ENCODE results near the gene TBC1D9B. TPM values are rescaled to one million over a fixed set of nuclear protein-coding genes. Genes with fewer than 3 reads are reported as not detected.

TBC1D9B gene
- total RNA-seq, 1 experiment from 2014 or later: 127 TPM

GRCh38 chr5:179918742-179919486 is 11.2 kb upstream of the TBC1D9B start:
- RAD21 ChIA-PET (ENCODE audit: low non-redundant PET in 1 of 2, low total read pairs in 2 of 2, uncharacterized antibody in 2 of 2, unreplicated experiment in 2 of 2): no interaction called here
- POLR2A ChIA-PET: no interaction called here
- Histone ChIP-seq H3K4me2 (ENCODE audit: low read length) (no peak overlapping the region), H3K27ac (ENCODE audit: low read depth, low read length) (no peak overlapping the region), H3K9me3 (ENCODE audit: control insufficient read depth in 1 of 2, insufficient read depth in 1 of 2, low read depth in 1 of 2, low read length in 2 of 2) (no peaks in the 10 kb centered on the region), H3K4me1 (ENCODE audit: control insufficient read depth in 1 of 2, insufficient read depth in 2 of 2, low read length in 2 of 2) (peaks cover 2 to 8% of the 10 kb centered on the region in 2 experiments; a peak in 3 of 4 replicates), H3K4me3 (replicated peaks in 1 of 2; ENCODE audit: low read depth in 1 of 2, low read length in 2 of 2) (no peak overlapping the region), H3K27me3 (ENCODE audit: insufficient read depth, low read length) (no peaks in the 10 kb centered on the region), H2AFZ (ENCODE audit: low read depth, low read length, poor library complexity, severe bottlenecking) (no peak overlapping the region), H3K9me2 (ENCODE audit: insufficient read depth) (no peaks in the 10 kb centered on the region), H3K36me3 (ENCODE audit: control insufficient read depth in 1 of 2, insufficient read depth in 2 of 2, low read length in 2 of 2) (no peaks in the 10 kb centered on the region), H3K79me2 (ENCODE audit: insufficient read depth, low read length) (no peaks in the 10 kb centered on the region), H4K20me1 (ENCODE audit: insufficient read depth) (no peaks in the 10 kb centered on the region), H3K9ac (ENCODE audit: low read length) (no peak overlapping the region)
- intact Hi-C loops (cut with micrococcal nuclease): no loop called here
- CTCF ChIA-PET: no interaction called here
- no peak for ATAC-seq
- TF ChIP-seq, protein P1, sequence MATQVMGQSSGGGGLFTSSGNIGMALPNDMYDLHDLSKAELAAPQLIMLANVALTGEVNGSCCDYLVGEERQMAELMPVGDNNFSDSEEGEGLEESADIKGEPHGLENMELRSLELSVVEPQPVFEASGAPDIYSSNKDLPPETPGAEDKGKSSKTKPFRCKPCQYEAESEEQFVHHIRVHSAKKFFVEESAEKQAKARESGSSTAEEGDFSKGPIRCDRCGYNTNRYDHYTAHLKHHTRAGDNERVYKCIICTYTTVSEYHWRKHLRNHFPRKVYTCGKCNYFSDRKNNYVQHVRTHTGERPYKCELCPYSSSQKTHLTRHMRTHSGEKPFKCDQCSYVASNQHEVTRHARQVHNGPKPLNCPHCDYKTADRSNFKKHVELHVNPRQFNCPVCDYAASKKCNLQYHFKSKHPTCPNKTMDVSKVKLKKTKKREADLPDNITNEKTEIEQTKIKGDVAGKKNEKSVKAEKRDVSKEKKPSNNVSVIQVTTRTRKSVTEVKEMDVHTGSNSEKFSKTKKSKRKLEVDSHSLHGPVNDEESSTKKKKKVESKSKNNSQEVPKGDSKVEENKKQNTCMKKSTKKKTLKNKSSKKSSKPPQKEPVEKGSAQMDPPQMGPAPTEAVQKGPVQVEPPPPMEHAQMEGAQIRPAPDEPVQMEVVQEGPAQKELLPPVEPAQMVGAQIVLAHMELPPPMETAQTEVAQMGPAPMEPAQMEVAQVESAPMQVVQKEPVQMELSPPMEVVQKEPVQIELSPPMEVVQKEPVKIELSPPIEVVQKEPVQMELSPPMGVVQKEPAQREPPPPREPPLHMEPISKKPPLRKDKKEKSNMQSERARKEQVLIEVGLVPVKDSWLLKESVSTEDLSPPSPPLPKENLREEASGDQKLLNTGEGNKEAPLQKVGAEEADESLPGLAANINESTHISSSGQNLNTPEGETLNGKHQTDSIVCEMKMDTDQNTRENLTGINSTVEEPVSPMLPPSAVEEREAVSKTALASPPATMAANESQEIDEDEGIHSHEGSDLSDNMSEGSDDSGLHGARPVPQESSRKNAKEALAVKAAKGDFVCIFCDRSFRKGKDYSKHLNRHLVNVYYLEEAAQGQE (IDR thresholded peaks at IDR 0.05; ENCODE audit: low read depth): no peak
- TF ChIP-seq POLR2AphosphoS5 (IDR thresholded peaks at IDR 0.05; ENCODE audit: low read depth, low read length) (no peak), SRF (IDR thresholded peaks at IDR 0.05; ENCODE audit: low read depth) (no peak), FOSL1 (IDR thresholded peaks at IDR 0.05; ENCODE audit: low read depth) (no peak), ELF1 (IDR thresholded peaks at IDR 0.05; ENCODE audit: borderline replicate concordance, low read depth) (no peak), SP1 (IDR thresholded peaks at IDR 0.05; ENCODE audit: low read depth) (no peak), ATF3 (IDR thresholded peaks at IDR 0.05) (no peak), EZH2 (IDR thresholded peaks at IDR 0.05) (no peak), CBX3 (IDR thresholded peaks at IDR 0.05; ENCODE audit: low read depth) (no peak), CTCF (IDR thresholded peaks at IDR 0.05 in 2 of 3, conservative IDR thresholded peaks at IDR 0.05 in 1 of 3; ENCODE audit: borderline replicate concordance in 1 of 3, insufficient read depth in 1 of 3, low read depth in 2 of 3, low read length in 2 of 3) (no peak), RAD21 (IDR thresholded peaks at IDR 0.05; ENCODE audit: low read depth) (no peak), TCF7L2 (IDR thresholded peaks at IDR 0.05; ENCODE audit: borderline replicate concordance, extremely low read depth, insufficient read depth, insufficient read length) (no peak), EGR1 (IDR thresholded peaks at IDR 0.05; ENCODE audit: low read depth) (no peak), SIN3A (IDR thresholded peaks at IDR 0.05; ENCODE audit: low read depth) (no peak), EZH2phosphoT487 (IDR thresholded peaks at IDR 0.05; ENCODE audit: borderline replicate concordance) (no peak), ZNF274 (IDR thresholded peaks at IDR 0.05; ENCODE audit: low read depth, low read length) (no peak), JUND (IDR thresholded peaks at IDR 0.05) (no peak)
- TF ChIP-seq, protein P2, sequence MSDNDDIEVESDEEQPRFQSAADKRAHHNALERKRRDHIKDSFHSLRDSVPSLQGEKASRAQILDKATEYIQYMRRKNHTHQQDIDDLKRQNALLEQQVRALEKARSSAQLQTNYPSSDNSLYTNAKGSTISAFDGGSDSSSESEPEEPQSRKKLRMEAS (IDR thresholded peaks at IDR 0.05): no peak
- TF ChIP-seq, protein P3, sequence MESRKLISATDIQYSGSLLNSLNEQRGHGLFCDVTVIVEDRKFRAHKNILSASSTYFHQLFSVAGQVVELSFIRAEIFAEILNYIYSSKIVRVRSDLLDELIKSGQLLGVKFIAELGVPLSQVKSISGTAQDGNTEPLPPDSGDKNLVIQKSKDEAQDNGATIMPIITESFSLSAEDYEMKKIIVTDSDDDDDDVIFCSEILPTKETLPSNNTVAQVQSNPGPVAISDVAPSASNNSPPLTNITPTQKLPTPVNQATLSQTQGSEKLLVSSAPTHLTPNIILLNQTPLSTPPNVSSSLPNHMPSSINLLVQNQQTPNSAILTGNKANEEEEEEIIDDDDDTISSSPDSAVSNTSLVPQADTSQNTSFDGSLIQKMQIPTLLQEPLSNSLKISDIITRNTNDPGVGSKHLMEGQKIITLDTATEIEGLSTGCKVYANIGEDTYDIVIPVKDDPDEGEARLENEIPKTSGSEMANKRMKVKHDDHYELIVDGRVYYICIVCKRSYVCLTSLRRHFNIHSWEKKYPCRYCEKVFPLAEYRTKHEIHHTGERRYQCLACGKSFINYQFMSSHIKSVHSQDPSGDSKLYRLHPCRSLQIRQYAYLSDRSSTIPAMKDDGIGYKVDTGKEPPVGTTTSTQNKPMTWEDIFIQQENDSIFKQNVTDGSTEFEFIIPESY (IDR thresholded peaks at IDR 0.05; ENCODE audit: extremely low read depth, insufficient replicate concordance, low read length): no peak
- BruUV-seq (replicated peaks): no TSS peak
- no peak for DNase-seq (ENCODE audit: low read depth, low spot score)

All from HCT116 (cell line).